Spleen (tissue), 7 donors: ENCODE measurements around the gene LRBA.

Experiments
- CTCF ChIP-seq, 11 experiments: fragments of 200-600 bp in 7 of 11; fragments of 450-650 bp in 4 of 11; sonication (generic) in 4 of 11; IDR thresholded peaks in 8 of 11; conservative IDR thresholded peaks in 3 of 11; 1 replicate in 7 of 11; 2 replicates in 4 of 11; pipeline versions ENCODE4 v1.4.0 to v1.8.0; 2016 to 2021; ENCODE audit warnings: antibody characterized with exemption in 11 of 11, inconsistent platforms in 4 of 11, mild to moderate bottlenecking in 1 of 11
- POLR2A ChIP-seq, 3 donors: fragments of 450-650 bp; IDR thresholded peaks; one replicate each; pipeline ENCODE4 v1.5.1; 2017; ENCODE audit warnings: antibody characterized with exemption in 3 of 3, mild to moderate bottlenecking in 1 of 3
- POLR2AphosphoS5 ChIP-seq, 3 donors: sonication (generic); formaldehyde crosslinking; IDR thresholded peaks; one replicate each; pipeline ENCODE4 v1.5.1; 2017; ENCODE audit warnings: antibody characterized with exemption in 3 of 3
- donor health status: DM: no; HTN: no; CAD: no; lungs with moderate emphysema.
- donor health status: DM: no; HTN: no; CAD: no.
- donor health status: DM: no; HTN: no; CAD: no.

- TF ChIP-seq POLR2AphosphoS5 (IDR thresholded peaks at IDR 0.05) (no peak), CTCF (IDR thresholded peaks at IDR 0.05 in 8 of 11, conservative IDR thresholded peaks at IDR 0.05 in 3 of 11) (no peak), POLR2A (IDR thresholded peaks at IDR 0.05) (no peak)
Measured at GRCh38 chr4:150948074-150948473, 67.0 kb downstream of the LRBA start.
